ENCODE measurements around the gene GMNN. TPM values are rescaled to one million over a fixed set of nuclear protein-coding genes. Genes with fewer than 3 reads are reported as not detected.
"Not testable (repeated sequence)": the region's sequence is repeated elsewhere in the genome, so short reads cannot be mapped to it uniquely, and the experiment has no call there.

Gene GMNN
- total RNA-seq, 2 experiments from 2014 or later, result 87.0 to 88.4 TPM

DNA sequence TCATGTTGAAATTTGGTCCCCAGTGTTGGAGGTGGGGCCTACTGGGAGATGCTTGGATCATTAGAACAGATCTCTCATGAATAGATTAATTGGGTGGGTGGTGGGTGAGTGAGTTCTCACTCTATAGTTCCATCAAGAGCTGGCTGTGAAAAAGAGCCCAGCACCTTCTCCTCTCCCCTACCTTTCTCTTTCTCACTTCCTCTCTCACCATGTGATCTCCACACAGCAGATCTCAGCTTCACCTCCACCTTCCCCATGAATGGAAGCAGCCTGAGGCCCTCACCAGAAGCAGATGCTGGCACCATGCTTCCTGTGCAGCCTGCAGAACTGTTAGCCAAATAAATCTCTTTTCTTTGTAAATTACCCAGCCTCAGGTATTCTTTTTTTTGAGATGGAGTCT, 12.9 kb upstream of the GMNN start:
- CTCF ChIA-PET, result interaction anchor here (1.3 kb wide), 1 partner anchor 12 kb away, joined by 3 read pairs; no protein-coding TSS in a partner anchor

DNA sequence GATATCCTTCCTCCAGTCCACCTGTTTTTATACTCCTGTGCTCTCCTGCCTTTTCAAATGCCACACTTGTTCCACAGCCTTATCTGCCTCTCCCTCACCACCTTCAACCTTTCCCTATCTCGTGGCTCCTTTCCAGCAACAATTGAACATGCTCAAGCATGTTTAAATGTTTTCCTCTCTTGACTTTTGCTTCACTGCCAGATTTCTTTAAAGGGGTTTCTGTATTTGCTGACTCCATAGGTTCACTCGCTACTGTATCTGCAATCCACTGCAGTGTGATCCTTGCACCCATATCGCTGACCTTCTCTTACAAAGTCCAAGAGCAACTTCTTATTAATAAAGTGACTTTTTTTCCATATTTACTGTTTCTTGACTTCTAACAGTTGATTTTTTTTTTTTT, 11.2 kb upstream of the GMNN start:
- no peak for ATAC-seq
- no peak overlapping the region for H3K27ac Mint-ChIP-seq
- no peak for DNase-seq
- H3K4me3 Mint-ChIP-seq, result no peak overlapping the region
- H3K9me3 Mint-ChIP-seq (ENCODE audit: insufficient read depth), result no peaks in the 10 kb centered on the region
- CTCF ChIA-PET, result no interaction called here
- H3K36me3 Mint-ChIP-seq (ENCODE audit: low read depth), result no peaks in the 10 kb centered on the region
- POLR2A ChIA-PET, result interaction anchor here (0.9 kb wide), 1 partner anchor 42 kb away, joined by 5 read pairs; no protein-coding TSS in a partner anchor
- H3K27me3 Mint-ChIP-seq (ENCODE audit: low read depth), result no peaks in the 10 kb centered on the region
- peaks cover 7% of the 10 kb centered on the region for H3K4me1 Mint-ChIP-seq (ENCODE audit: low read depth)

More for the DNA sequence above, 12.9 kb upstream of the GMNN start:
- no peaks in the 10 kb centered on the region for H3K9me3 Mint-ChIP-seq (ENCODE audit: insufficient read depth)
- POLR2A ChIA-PET, result interaction anchor here (0.6 kb wide), 1 partner anchor 106 kb away, joined by 3 read pairs; no protein-coding TSS in a partner anchor
- H3K27me3 Mint-ChIP-seq (ENCODE audit: low read depth), result no peaks in the 10 kb centered on the region
- H3K4me1 Mint-ChIP-seq (ENCODE audit: low read depth), result peaks cover 7% of the 10 kb centered on the region
- ATAC-seq (no peak), DNase-seq (no peak)
- H3K27ac Mint-ChIP-seq, result no peak overlapping the region
- H3K36me3 Mint-ChIP-seq (ENCODE audit: low read depth), result no peaks in the 10 kb centered on the region
- H3K4me3 Mint-ChIP-seq, result no peak overlapping the region

DNA sequence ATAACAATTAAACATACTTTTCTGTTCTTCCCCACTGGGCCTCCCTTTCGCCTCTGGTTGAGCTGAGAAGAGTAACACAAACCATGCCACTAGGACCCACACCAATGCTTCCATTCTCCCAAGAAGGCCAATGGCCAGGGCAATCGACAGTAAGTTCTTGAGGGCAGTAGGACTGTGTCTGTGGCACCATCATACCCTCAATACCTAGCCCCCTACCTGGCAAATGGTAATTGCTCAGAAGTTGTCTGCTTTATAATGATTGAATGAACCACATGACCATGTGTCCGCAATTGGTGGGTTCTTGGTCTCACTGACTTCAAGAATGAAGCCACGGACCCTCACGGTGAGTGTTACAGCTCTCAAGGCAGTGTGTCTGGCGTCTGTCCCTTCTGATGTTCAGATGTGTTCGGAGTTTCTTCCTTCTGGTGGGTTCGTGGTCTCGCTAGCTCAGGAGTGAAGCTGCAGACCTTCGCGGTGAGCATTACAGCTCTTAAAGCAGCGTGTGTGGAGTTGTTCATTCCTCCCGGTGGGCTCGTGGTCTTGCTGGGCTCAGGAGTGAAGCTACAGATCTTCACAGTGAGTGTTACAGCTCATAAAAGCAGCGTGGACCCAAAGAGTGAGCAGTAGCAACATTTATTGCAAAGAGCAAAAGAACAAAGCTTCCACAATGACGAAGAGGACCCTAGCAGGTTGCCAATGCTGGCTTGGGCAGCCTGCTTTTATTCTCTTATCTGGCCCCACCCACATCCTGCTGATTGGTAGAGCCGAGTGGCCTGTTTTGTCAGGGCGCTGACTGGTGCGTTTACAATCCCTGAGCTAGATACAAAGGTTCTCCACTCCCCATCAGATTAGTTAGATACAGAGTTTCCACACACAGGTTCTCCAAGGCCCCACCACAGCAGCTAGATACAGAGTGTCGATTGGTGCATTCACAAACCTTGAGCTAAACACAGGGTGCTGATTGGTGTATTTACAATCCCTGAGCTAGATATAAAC, 9.6 kb upstream of the GMNN start:
- not testable (repeated sequence) for DNase-seq; ATAC-seq; H3K4me3 Mint-ChIP-seq; H3K9me3 Mint-ChIP-seq (ENCODE audit: insufficient read depth); H3K36me3 Mint-ChIP-seq (ENCODE audit: low read depth); H3K27ac Mint-ChIP-seq; H3K4me1 Mint-ChIP-seq (ENCODE audit: low read depth); H3K27me3 Mint-ChIP-seq (ENCODE audit: low read depth)
- CTCF ChIA-PET, result interaction anchor here (0.7 to 3.9 kb wide), 4 partner anchors 46 to 183 kb away, joined by 3 to 46 read pairs (median 4); partner anchors contain the start of gene C6orf62
- POLR2A ChIA-PET, result interaction anchor here (0.8 to 1.1 kb wide), 2 partner anchors 10 to 39 kb away, joined by 3 to 5 read pairs; partner anchors contain the start of gene GMNN

DNA sequence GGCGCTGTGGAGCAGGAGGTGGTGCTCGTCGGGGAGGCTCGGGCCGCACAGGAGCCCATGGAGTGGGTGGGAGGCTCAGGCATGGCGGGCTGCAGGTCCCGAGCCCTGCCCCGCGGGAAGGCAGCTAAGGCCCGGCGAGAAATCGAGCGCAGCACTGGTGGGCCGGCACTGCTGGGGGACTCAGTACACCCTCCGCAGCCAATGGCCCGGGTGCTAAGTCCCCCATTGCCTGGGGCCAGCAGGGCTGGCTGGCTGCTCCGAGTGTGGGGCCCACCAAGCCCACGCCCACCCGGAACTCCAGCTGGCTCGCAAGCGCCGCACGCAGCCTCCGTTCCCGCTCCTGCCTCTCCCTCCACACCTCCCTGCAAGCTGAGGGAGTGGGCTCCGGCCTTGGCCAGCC, 8.8 kb upstream of the GMNN start:
- not testable (repeated sequence) for H3K4me3 Mint-ChIP-seq; DNase-seq; H3K9me3 Mint-ChIP-seq (ENCODE audit: insufficient read depth); ATAC-seq; H3K36me3 Mint-ChIP-seq (ENCODE audit: low read depth); H3K4me1 Mint-ChIP-seq (ENCODE audit: low read depth); H3K27me3 Mint-ChIP-seq (ENCODE audit: low read depth); H3K27ac Mint-ChIP-seq
- ChIA-PET POLR2A (interaction anchor here (1.1 kb wide), 1 partner anchor 9 kb away, joined by 5 read pairs; the partner anchor contains the start of gene GMNN), CTCF (interaction anchor here (0.7 to 3.9 kb wide), 6 partner anchors 47 to 219 kb away, joined by 3 to 46 read pairs (median 4); partner anchors contain the start of gene C6orf62)

DNA sequence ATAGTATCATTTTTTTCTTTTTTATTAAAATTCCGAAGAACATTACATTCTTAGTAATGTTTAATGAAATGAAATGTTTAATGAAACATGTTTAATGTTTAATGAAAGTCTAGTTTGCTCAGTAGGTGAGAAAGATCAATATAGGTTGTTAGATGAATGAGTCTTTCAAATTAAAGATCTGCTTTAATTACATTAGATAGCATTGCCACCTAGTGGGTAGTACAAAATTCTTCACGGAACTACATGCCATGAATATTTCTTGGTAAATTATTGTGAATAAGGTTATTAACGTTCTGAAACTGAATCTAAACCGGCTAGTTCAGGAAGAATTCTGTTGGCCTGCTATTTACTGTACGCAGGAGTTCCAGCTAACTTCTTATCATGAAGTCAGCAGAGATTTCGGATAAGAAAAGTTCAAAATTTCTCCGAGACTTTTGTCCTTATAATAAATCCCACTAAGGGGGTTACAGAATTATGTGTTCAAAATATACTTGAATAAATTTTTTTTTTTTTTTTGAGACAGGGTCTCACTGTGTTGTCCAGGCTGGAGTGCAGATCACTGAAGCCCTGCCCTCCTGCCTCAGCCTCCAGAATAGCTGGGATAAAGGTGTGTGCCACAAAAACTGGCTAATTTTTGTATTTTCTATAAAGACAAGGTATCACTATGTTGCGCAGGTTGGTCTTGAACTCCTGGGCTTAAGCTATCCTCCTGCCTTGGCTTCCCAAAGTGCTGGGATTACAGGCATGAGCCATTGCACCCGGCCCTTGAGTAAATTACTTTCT, 7.9 kb upstream of the GMNN start:
- peaks cover 3% of the 10 kb centered on the region for H3K4me1 Mint-ChIP-seq (ENCODE audit: low read depth)
- ATAC-seq, result peak; percentile 60
- no peaks in the 10 kb centered on the region for H3K27me3 Mint-ChIP-seq (ENCODE audit: low read depth)
- ChIA-PET CTCF (interaction anchor here (0.7 to 3.9 kb wide), 13 partner anchors 9 to 483 kb away, joined by 3 to 46 read pairs (median 3); partner anchors contain the start of gene C6orf62), POLR2A (no interaction called here)
- no peak overlapping the region for H3K4me3 Mint-ChIP-seq
- H3K36me3 Mint-ChIP-seq (ENCODE audit: low read depth), result no peaks in the 10 kb centered on the region
- H3K9me3 Mint-ChIP-seq (ENCODE audit: insufficient read depth), result no peaks in the 10 kb centered on the region
- H3K27ac Mint-ChIP-seq, result no peak overlapping the region
- no peak for DNase-seq

DNA sequence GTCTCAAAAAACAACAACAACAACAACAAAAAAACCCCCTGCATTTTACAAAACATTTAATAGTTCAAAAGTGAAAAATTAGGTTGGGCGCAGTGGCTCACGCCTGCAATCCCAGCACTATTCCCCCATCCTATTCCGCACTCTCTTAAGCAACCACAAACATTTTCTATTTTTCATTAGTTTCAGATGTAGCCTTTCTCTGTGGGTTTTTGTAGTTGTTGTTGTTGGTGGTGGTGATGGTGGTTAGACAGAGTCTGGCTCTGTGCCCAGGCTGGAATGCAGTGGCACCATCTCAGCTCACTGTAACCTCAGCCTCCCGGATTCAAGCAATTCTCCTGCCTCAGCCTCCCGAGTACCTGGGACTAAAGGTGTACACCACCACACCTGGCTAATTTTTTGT, 6.4 kb upstream of the GMNN start:
- no peak overlapping the region for H3K4me3 Mint-ChIP-seq
- ChIA-PET POLR2A (no interaction called here), CTCF (interaction anchor here (0.7 to 3.9 kb wide), 5 partner anchors 15 to 485 kb away, joined by 3 to 46 read pairs (median 3); no protein-coding TSS in a partner anchor)
- H3K9me3 Mint-ChIP-seq (ENCODE audit: insufficient read depth), result no peaks in the 10 kb centered on the region
- no peak for DNase-seq
- H3K27me3 Mint-ChIP-seq (ENCODE audit: low read depth), result no peaks in the 10 kb centered on the region
- H3K4me1 Mint-ChIP-seq (ENCODE audit: low read depth), result peaks cover 2% of the 10 kb centered on the region
- no peaks in the 10 kb centered on the region for H3K36me3 Mint-ChIP-seq (ENCODE audit: low read depth)
- H3K27ac Mint-ChIP-seq, result no peak overlapping the region
- ATAC-seq, result no peak

DNA sequence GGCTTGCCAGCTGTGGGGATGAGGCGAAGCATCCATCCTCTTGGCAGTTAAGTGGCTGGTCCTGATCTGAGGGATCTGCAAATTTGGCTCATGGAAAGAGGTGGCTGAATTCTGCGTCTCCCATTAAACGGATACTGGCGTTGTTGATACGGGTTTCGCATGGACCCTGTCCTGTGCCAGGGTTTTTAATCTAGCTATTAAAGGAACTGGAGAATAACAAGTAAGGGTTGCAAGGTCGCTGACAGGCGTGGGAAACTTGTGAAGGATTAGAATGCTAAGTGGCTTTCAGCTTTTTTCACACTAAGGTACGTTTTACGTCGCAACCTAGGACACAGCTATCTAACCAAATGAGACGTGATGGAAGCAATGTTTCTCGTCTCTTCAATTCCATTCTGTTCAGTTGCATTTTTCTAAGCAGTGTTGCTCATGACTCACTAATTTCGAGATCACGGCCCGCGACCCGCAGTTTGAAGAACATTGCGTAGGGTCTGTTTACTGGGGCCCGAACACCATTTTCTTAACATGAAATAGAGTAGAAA, 852 bp downstream of the GMNN start:
- Mint-ChIP-seq H3K27ac (peak overlapping the region; percentile 100), H3K27me3 (ENCODE audit: low read depth) (no peaks in the 10 kb centered on the region), H3K36me3 (ENCODE audit: low read depth) (peaks cover 44% of the 10 kb centered on the region), H3K9me3 (ENCODE audit: insufficient read depth) (no peaks in the 10 kb centered on the region), H3K4me3 (peak overlapping the region; percentile 99), H3K4me1 (ENCODE audit: low read depth) (peaks cover 43% of the 10 kb centered on the region)
- CTCF ChIA-PET, result interaction anchor here (0.6 to 2.2 kb wide), 6 partner anchors 8 to 295 kb away, joined by 3 to 10 read pairs (median 4); partner anchors contain the start of gene C6orf62
- DNase-seq (no peak), ATAC-seq (no peak)
- POLR2A ChIA-PET, result interaction anchor here (0.6 to 3.1 kb wide), 14 partner anchors 9 to 295 kb away, joined by 3 to 22 read pairs (median 4); partner anchors contain the start of gene C6orf62

DNA sequence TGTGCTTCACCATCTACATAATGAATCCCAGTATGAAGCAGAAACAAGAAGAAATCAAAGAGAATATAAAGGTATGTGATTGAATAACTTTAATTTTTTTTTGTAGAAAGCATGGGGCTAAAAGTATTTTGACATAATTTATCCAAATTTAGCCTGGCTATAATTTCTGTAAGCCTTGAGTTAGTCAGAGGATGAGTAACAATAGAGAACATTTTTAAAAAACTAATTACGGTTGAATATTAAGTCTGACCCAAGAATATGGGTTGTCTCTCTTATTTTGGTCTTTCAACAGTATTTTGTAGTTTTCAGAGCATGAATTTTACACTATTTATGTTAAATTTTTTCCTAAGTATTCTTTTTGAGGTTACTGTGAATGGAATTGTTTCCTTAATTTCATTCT, 2.5 kb downstream of the GMNN start:
- H3K4me3 Mint-ChIP-seq, result peak overlapping the region; percentile 99
- DNase-seq (no peak), ATAC-seq (no peak)
- no peak overlapping the region for H3K27ac Mint-ChIP-seq
- peaks cover 58% of the 10 kb centered on the region for H3K36me3 Mint-ChIP-seq (ENCODE audit: low read depth)
- ChIA-PET POLR2A (interaction anchor here (0.6 kb wide), 1 partner anchor 338 kb away, joined by 3 read pairs; no protein-coding TSS in a partner anchor), CTCF (interaction anchor here (1.2 to 2.2 kb wide), 3 partner anchors 157 to 294 kb away, joined by 3 to 10 read pairs (median 5); no protein-coding TSS in a partner anchor)
- peaks cover 45% of the 10 kb centered on the region for H3K4me1 Mint-ChIP-seq (ENCODE audit: low read depth)
- no peaks in the 10 kb centered on the region for H3K9me3 Mint-ChIP-seq (ENCODE audit: insufficient read depth)
- no peaks in the 10 kb centered on the region for H3K27me3 Mint-ChIP-seq (ENCODE audit: low read depth)

DNA sequence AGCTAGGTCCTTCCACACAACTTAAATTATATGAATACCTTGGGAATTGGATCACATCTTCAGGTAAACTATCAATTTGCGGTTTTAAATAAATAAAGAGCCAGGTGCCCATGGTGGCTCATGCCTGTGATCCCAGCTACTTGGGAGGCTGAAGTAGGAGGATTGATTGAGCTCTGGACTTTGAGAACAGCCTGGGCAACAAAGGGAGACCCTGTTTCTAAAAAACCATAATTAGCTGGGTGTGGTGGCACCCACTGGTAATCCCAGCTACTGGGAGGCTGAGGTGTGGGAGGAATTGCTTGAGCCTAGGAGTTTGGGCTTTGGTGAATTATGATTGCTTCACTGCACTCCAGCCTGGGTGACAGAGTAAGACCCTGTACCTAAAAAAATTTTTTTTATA, 3.4 kb downstream of the GMNN start:
- no peak overlapping the region for H3K27ac Mint-ChIP-seq
- H3K4me1 Mint-ChIP-seq (ENCODE audit: low read depth), result peaks cover 45% of the 10 kb centered on the region
- DNase-seq (no peak), ATAC-seq (no peak)
- H3K27me3 Mint-ChIP-seq (ENCODE audit: low read depth), result no peaks in the 10 kb centered on the region
- CTCF ChIA-PET, result interaction anchor here (1.2 kb wide), 1 partner anchor 156 kb away, joined by 3 read pairs; no protein-coding TSS in a partner anchor
- no peaks in the 10 kb centered on the region for H3K9me3 Mint-ChIP-seq (ENCODE audit: insufficient read depth)
- POLR2A ChIA-PET, result no interaction called here
- peaks cover 67% of the 10 kb centered on the region for H3K36me3 Mint-ChIP-seq (ENCODE audit: low read depth)
- peak overlapping the region; percentile 99 for H3K4me3 Mint-ChIP-seq

DNA sequence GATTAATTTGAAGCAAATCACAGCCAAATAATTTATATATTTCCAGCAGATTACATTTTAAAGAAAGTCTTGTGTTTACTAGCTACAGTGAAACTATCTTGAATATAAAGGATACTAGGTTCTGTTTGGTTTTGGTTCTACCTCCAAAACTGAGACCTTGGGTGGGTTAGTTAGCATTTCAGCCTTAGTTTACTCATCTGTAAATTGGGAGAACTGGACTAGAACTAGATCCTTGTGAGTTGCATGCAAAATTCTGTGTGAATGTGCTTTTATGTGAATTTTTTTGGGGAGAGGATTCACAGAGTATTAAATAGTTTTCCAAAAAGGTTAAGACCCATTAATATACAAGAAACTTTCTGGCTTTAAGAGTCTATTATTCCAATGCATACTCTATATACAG, 4.1 kb downstream of the GMNN start:
- no peaks in the 10 kb centered on the region for H3K27me3 Mint-ChIP-seq (ENCODE audit: low read depth)
- H3K9me3 Mint-ChIP-seq (ENCODE audit: insufficient read depth), result no peaks in the 10 kb centered on the region
- H3K4me3 Mint-ChIP-seq, result peak overlapping the region; percentile 4
- H3K4me1 Mint-ChIP-seq (ENCODE audit: low read depth), result peaks cover 44% of the 10 kb centered on the region
- POLR2A ChIA-PET, result interaction anchor here (1.2 kb wide), 1 partner anchor 27 kb away, joined by 4 read pairs; no protein-coding TSS in a partner anchor
- ATAC-seq (no peak), DNase-seq (no peak)
- no peak overlapping the region for H3K27ac Mint-ChIP-seq
- CTCF ChIA-PET, result interaction anchor here (1.5 kb wide), 1 partner anchor 213 kb away, joined by 5 read pairs; no protein-coding TSS in a partner anchor
- H3K36me3 Mint-ChIP-seq (ENCODE audit: low read depth), result peaks cover 72% of the 10 kb centered on the region

Measured in activated CD8-positive, alpha-beta T cell treated with anti-CD3 and anti-CD28 coated beads, Interleukin-2, amount 10 ng/mL, durations not matched to agents 7 days and 5 days (primary cell).